ENCODE results near the gene SRSF7. TPM values are rescaled to one million over a fixed set of nuclear protein-coding genes. Genes with fewer than 3 reads are reported as not detected.
A peak's percentile ranks its signal among the peaks of the same experiment; 100 is the strongest.

SRSF7 gene
- total RNA-seq, 1 donor from 2014 or later, result 106 TPM

DNA sequence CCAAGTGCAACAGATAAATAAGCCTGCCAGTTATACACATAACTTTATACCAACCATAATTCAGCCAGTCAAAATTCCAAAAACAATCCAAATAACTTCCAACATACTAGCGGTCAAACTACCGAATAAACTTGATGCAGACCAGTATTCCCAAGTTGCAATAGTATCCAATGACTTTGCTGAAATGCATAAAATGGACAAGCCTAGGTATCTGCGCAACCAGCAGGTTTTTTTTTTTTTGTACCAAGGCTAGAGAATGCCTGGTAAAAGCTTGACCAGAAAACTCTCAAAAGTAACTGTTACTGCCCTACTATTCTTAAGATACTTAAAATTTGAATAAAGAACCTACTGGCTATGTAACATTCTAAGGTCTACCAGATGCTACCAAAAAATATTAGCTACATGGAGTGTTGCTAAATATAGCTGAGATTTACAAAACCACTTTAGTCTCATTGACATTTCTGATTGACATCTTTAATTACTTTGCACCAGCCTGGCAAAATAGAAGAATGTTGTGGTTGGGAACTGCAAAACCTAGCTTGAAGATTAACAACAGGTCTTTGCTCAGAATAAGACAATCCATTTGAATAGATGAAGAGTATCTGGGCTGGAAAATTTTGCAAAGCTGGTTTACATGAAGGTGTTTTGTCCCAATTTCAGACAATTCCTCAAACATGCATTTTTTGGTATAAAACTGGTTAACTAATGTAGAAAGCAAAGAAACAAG lies 7.3 kb downstream of the SRSF7 start:
- H3K9me3 ChIP-seq, result no peaks in the 10 kb centered on the region
- H3K36me3 ChIP-seq, result peaks cover 0 to 55% of the 10 kb centered on the region in 2 donors
- DNase-seq (ENCODE audit: extremely low spot score in 2 of 2), result no peak
- no peaks in the 10 kb centered on the region for H3K27me3 ChIP-seq
- no peak for TF ChIP-seq POLR2A (IDR thresholded peaks at IDR 0.05)
- TF ChIP-seq POLR2AphosphoS5 (IDR thresholded peaks at IDR 0.05; ENCODE audit: insufficient read depth in 1 of 2, low read depth in 1 of 2), result no peak
- TF ChIP-seq, protein P1, sequence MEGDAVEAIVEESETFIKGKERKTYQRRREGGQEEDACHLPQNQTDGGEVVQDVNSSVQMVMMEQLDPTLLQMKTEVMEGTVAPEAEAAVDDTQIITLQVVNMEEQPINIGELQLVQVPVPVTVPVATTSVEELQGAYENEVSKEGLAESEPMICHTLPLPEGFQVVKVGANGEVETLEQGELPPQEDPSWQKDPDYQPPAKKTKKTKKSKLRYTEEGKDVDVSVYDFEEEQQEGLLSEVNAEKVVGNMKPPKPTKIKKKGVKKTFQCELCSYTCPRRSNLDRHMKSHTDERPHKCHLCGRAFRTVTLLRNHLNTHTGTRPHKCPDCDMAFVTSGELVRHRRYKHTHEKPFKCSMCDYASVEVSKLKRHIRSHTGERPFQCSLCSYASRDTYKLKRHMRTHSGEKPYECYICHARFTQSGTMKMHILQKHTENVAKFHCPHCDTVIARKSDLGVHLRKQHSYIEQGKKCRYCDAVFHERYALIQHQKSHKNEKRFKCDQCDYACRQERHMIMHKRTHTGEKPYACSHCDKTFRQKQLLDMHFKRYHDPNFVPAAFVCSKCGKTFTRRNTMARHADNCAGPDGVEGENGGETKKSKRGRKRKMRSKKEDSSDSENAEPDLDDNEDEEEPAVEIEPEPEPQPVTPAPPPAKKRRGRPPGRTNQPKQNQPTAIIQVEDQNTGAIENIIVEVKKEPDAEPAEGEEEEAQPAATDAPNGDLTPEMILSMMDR (IDR thresholded peaks at IDR 0.05), result no peak
- no peak overlapping the region for H3K4me3 ChIP-seq
- intact Hi-C loops (cut with DNase I), result no loop called here
- peaks cover 40% of the 10 kb centered on the region for H3K4me1 ChIP-seq
- no peak overlapping the region for H3K27ac ChIP-seq

DNA sequence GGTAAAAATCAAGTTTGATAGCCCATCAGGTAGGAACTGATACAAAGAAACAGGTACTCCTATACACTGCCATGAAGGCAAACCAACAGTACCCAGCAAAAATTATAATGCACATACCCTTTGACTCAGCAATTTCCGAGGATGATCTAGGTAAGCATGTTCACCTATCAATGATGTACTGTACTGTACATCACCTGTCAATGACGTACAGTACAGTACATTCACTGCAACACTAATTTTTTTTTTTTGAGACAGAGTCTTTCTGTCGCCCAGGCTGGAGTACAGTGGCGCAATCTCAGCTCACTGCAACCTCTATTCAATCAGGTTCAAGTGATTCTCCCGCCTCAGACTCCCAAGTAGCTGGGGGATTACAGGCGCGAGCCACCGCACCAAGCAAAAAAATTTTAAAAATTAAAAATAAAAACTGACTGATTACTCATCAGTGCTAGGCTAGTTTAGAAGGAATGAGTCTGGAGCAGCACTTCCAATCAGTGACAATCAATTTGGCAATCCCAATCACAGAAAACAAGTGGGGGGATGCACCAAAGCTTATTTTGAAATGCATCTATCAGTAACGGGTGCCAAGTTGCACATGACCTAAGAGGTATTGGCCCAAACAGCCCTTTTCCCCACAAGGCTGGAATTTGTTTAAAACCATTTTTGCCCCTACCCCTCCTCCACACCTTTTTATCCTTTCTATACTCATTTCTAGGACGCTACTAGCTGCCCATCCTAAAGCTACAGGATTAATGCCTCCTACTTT lies 8.2 kb downstream of the SRSF7 start:
- TF ChIP-seq POLR2AphosphoS5 (IDR thresholded peaks at IDR 0.05; ENCODE audit: insufficient read depth in 1 of 2, low read depth in 1 of 2) (no peak), POLR2A (IDR thresholded peaks at IDR 0.05) (no peak)
- TF ChIP-seq, protein P1 (IDR thresholded peaks at IDR 0.05), result no peak
- no peak overlapping the region for H3K27ac ChIP-seq
- no peaks in the 10 kb centered on the region for H3K9me3 ChIP-seq
- no peak overlapping the region for H3K4me3 ChIP-seq
- peaks cover 32% of the 10 kb centered on the region for H3K4me1 ChIP-seq
- intact Hi-C loops (cut with DNase I), result no loop called here
- peaks cover 0 to 46% of the 10 kb centered on the region in 2 donors for H3K36me3 ChIP-seq
- no peak for DNase-seq (ENCODE audit: extremely low spot score in 2 of 2)
- H3K27me3 ChIP-seq, result no peaks in the 10 kb centered on the region

DNA sequence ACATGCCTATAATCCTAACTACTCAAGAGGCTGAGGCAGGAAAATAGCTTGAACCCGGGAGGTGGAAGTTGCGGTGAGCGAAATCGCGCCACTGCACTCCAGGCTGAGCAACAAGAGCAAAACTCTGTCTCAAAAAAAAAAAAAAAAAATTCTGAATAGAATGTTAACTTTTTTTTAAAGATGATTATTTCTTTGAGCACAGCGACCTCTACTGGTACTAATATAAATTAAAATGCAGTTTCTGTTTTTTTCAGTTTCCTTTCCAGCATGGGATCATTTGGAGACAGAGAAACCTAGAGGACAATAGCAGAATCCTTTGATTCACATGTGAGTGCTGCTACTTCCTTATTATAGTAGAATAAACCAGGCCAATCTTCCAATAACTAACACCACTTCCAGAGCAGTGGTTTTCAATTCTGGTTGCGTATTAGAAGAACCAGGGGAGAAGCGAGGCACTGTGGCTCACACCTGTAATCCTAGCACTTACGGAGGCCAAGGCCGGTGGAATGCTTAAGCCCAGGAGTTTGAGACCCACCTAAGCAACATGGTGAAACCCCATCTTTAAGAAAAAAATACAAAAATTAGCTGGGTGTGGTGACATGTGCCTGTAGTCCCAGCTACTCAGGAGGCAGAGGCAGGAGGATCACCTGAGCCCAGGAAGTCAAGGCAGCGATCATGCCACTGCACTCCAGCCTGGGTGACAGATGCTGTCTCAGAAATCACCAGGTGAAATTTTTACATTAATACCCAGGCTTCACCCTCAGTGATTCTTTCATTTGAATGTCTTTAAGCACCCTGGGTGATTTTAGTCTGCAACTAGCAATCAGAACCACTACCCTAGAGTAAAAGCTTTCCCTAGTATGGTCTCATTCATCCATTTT lies 10.1 kb downstream of the SRSF7 start:
- Histone ChIP-seq H3K4me3 (no peak overlapping the region), H3K4me1 (peaks cover 13% of the 10 kb centered on the region), H3K27ac (peak overlapping the region; percentile 52), H3K9me3 (no peaks in the 10 kb centered on the region), H3K27me3 (no peaks in the 10 kb centered on the region), H3K36me3 (peaks cover 0 to 30% of the 10 kb centered on the region in 2 donors)
- TF ChIP-seq POLR2AphosphoS5 (IDR thresholded peaks at IDR 0.05; ENCODE audit: insufficient read depth in 1 of 2, low read depth in 1 of 2), result no peak
- TF ChIP-seq, protein P1 (IDR thresholded peaks at IDR 0.05), result peak in 2 of 3 experiments; percentile 42 to 70
- intact Hi-C loops (cut with DNase I), result no loop called here
- DNase-seq (ENCODE audit: extremely low spot score in 2 of 2), result no peak

DNA sequence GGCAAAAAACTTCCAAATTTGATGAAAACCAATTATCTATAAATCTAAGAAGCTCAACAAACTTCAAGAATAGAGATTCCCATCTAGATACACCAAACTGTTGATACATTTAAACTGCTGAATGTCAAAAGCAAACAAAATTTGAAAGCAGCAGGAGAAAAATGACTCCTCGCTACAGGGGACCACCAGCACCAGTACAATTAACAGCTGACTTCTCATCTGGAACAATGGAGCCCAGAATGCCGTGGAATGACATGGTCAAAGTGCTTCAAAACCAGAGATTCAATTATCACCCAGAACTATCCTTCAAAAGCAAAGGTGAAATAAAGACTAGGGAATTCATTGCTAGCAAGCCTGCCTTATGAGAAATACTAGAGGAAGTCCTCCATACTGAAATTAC lies 11.6 kb downstream of the SRSF7 start:
- Histone ChIP-seq H3K27ac (no peak overlapping the region), H3K27me3 (no peaks in the 10 kb centered on the region), H3K4me1 (no peaks in the 10 kb centered on the region), H3K4me3 (no peak overlapping the region), H3K36me3 (peaks cover 0 to 14% of the 10 kb centered on the region in 2 donors), H3K9me3 (no peaks in the 10 kb centered on the region)
- intact Hi-C loops (cut with DNase I), result no loop called here
- no peak for DNase-seq (ENCODE audit: extremely low spot score in 2 of 2)
- no peak for TF ChIP-seq POLR2AphosphoS5 (IDR thresholded peaks at IDR 0.05; ENCODE audit: insufficient read depth in 1 of 2, low read depth in 1 of 2)
- TF ChIP-seq, protein P1 (IDR thresholded peaks at IDR 0.05), result no peak
- no peak for TF ChIP-seq POLR2A (IDR thresholded peaks at IDR 0.05)
